ENCODE results near the gene SRC.

The SRC gene

DNA sequence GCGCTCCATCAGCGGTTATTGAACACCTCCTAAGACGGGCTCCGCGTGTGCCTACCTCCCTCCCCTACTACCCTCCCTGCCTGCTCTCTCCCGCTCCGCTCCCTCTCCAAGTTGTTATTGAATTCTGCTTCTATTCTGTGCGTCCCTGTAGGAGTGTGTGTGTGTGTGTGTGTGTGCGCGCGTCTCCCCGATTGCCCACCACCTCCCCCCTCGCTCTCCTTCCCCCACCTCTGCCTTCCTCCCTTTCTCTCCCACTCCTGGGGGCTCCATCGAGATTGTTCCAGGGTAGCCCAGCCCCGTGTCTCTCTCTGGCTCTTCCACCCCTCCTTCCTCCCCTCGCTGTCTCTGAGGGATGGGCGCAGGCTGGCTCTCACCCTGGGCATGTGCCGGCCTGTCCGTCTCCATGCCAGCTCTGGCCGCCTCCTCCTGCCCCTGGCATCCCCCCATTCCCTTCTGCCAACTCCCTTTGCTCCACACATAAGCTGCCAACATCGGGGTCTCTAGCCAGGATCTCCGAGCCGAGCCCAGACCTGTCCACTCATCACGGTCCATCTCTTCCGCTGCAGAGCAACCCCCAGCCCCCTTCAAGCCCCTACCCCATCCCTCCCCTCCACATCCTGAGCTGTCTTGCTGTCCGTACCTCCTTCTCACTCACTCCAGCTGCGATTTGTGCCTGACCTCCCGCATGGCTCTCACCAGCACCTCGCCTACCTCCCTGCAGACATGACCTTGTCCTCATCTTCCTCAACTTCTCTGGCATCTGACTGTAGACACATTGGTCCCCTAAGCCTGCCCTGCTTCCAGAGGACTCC, 68.5 kb downstream of the SRC start:
- Mint-ChIP-seq H3K27me3 (peaks cover 20% of the 10 kb centered on the region), H3K36me3 (ENCODE audit: low read depth) (no peaks in the 10 kb centered on the region), H3K27ac (no peak overlapping the region), H3K9me3 (no peaks in the 10 kb centered on the region), H3K4me1 (ENCODE audit: low read depth) (no peaks in the 10 kb centered on the region), H3K4me3 (no peak overlapping the region)
- DNase-seq: no peak

DNA sequence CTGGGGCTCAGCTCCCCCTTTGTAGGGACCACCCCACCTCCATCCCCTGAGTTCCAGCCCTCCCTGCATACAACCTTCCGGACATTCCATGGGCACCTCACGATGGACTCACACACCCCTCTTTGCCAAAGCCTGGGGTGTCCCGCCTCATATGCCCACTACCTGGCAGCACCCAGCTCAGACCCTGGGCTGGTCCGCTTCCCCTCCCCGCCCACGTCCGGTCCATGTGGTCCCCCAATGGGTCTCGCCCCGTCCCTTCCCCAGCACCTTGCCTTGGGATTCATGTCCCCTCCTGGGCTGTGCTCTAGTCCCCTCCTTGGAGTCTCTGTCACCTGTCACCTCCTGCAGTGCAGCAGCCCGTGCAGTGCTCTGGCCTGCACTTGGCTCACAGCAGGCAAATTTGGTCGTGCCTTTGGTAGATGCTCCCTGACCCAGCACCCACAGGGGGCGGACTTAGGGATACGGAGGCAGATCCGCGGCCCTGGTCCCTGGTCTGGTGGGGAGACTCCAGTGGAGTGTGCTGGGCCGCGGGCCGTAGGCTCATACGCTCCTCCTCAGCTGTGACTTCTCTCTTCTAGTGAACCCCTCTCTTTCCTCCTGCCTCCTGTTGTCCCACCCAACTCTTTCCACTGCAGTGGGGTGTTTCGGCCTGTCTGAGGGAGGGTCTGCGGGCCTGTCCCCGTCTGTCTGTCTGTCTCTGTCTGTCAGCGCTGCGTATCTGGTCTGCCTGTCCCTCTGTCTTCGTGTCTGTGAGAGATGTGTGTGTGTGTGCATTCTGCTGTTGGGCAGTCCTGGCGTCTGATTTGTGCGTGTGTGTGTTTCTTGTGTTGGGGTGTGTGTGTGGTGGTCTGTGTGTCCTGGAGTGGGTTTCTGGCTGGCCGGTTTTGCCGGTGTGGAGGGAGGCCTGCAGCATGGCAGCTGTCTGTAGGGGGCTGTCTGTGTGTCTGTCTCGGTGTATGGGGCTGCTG, 69.5 kb downstream of the SRC start:
- H3K27ac Mint-ChIP-seq: no peak overlapping the region
- no peaks in the 10 kb centered on the region for H3K36me3 Mint-ChIP-seq (ENCODE audit: low read depth)
- H3K4me1 Mint-ChIP-seq (ENCODE audit: low read depth): no peaks in the 10 kb centered on the region
- peaks cover 16% of the 10 kb centered on the region for H3K27me3 Mint-ChIP-seq
- H3K4me3 Mint-ChIP-seq: no peak overlapping the region
- H3K9me3 Mint-ChIP-seq: no peaks in the 10 kb centered on the region
- DNase-seq: no peak

GRCh38 chr20:37416100-37416847, 70.3 kb downstream of the SRC start:
- no peaks in the 10 kb centered on the region for H3K36me3 Mint-ChIP-seq (ENCODE audit: low read depth)
- DNase-seq: no peak
- no peak overlapping the region for H3K4me3 Mint-ChIP-seq
- H3K27me3 Mint-ChIP-seq: peaks cover 25% of the 10 kb centered on the region
- no peak overlapping the region for H3K27ac Mint-ChIP-seq
- H3K4me1 Mint-ChIP-seq (ENCODE audit: low read depth): no peaks in the 10 kb centered on the region
- H3K9me3 Mint-ChIP-seq: no peaks in the 10 kb centered on the region

DNA sequence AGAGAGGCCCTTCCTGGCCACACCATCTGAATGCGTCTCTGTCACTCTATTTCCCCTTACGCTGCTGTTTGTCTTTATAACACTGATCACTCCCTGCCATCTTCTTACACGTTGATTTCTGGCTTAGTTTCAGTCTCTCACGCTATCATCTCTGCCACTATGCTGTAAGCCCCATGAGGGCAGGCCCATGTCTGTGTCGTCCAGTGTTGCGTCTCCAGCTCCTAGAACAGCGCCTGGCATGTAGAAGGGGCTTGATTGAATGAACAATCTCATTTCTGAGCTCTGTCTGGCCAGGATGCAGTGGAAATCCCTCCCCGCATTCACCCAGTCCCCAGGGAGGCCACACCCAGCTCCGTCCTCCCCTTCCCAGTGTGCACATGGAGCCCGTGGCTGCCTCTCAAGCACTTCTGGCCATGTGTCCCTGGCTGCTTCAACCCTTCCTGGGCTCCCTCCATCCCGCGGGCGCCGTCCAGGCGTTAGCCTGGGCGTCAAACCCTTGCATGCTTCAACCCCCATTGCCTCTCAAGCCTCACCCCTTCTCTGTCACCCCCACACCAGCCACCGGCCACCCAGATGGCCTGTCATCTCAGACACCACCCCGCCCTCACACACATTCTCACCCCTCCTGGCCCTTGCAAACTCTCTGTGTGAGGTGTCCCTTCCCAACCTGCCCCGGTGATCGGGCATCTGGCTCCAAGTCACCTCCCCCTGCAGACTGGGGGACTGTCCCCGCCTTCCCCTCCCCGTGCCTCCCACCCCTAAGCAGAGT, 71.1 kb downstream of the SRC start:
- Mint-ChIP-seq H3K27me3 (peaks cover 28% of the 10 kb centered on the region), H3K36me3 (ENCODE audit: low read depth) (no peaks in the 10 kb centered on the region), H3K27ac (no peak overlapping the region), H3K4me1 (ENCODE audit: low read depth) (no peaks in the 10 kb centered on the region), H3K9me3 (no peaks in the 10 kb centered on the region), H3K4me3 (no peak overlapping the region)
- DNase-seq: no peak

- no peak overlapping the region for H3K4me3 Mint-ChIP-seq
- H3K36me3 Mint-ChIP-seq (ENCODE audit: low read depth): no peaks in the 10 kb centered on the region
- H3K4me1 Mint-ChIP-seq (ENCODE audit: low read depth): peaks cover 2% of the 10 kb centered on the region
- H3K27ac Mint-ChIP-seq: no peak overlapping the region
- no peaks in the 10 kb centered on the region for H3K9me3 Mint-ChIP-seq
- H3K27me3 Mint-ChIP-seq: peaks cover 36% of the 10 kb centered on the region
- no peak for DNase-seq
These were observed 71.9 kb downstream of the SRC start for GRCh38 chr20:37417617-37418467.

DNA sequence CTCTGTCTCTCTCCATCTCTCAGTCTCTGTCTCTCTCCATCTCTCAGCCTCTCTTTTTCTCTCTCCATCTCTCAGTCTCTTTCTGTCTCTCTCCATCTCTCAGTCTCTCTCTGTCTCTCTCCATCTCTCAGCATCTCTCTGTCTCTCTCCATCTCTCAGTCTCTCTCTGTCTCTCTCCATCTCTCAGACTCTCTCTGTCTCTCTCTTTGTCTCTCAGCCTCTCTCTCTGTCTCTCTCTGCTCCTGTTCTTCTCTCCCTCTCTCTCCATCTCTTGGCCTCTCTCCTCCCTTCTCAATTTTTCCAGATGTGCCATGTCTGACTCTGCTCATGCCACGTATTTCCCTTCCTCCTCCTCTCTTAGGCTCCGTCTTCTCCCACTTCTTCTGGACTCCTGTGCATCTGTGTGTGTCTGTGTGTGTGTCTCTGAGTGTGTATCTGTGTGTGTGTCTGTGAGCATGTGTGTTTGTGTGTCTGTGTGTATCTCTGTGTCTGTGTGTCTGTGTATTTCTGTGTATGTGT, 72.7 kb downstream of the SRC start:
- peaks cover 2% of the 10 kb centered on the region for H3K4me1 Mint-ChIP-seq (ENCODE audit: low read depth)
- no peak for DNase-seq

GRCh38 chr20:37419307-37419706, 73.4 kb downstream of the SRC start:
- DNase-seq: no peak
- Mint-ChIP-seq H3K9me3 (no peaks in the 10 kb centered on the region), H3K36me3 (ENCODE audit: low read depth) (no peaks in the 10 kb centered on the region), H3K27ac (no peak overlapping the region), H3K4me1 (ENCODE audit: low read depth) (peaks cover 2% of the 10 kb centered on the region), H3K27me3 (peaks cover 49% of the 10 kb centered on the region), H3K4me3 (no peak overlapping the region)

More for the DNA sequence above, 72.7 kb downstream of the SRC start:
- Mint-ChIP-seq H3K27ac (no peak overlapping the region), H3K36me3 (ENCODE audit: low read depth) (no peaks in the 10 kb centered on the region), H3K4me3 (no peak overlapping the region), H3K27me3 (peaks cover 43% of the 10 kb centered on the region), H3K9me3 (no peaks in the 10 kb centered on the region)

DNA sequence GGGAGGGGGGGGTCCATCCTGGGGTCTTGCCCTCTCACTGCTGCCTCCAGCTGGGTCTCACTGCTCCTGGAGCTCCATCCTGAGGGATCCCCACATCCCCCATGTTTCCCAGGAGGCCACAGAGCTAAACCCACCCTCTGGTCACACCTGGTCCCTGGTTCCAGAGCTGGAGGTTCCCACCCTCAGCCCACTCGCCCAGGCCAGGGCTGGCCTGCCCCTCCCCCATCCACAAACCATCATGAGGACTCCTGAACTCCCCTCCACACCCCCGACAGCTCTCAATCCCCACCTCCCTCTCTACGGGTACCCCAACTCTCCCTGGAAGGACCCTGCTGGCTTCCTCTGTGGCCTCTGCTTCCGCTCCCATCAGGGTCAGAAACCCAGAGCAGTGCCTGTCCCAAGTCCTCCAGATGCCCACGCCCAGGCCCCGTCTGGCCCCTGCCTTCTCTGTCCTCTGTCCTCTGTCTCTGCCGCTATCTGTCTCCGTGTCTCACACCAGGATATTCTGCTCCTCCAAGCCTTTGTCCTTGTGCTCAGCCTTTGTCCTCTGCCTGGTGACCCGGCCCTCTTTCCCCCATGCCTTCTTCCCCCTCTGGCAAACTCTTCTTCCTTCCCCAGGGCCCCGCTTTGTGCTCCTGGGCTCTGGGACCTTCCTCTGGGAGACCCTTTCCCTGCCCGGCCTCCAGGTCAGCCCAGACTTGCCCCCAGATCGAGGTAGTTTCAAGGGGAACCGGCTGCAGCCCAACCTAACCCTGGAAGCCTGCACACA, 74.0 kb downstream of the SRC start:
- peaks cover 2% of the 10 kb centered on the region for H3K4me1 Mint-ChIP-seq (ENCODE audit: low read depth)
- H3K9me3 Mint-ChIP-seq: no peaks in the 10 kb centered on the region
- H3K4me3 Mint-ChIP-seq: no peak overlapping the region
- no peak overlapping the region for H3K27ac Mint-ChIP-seq
- no peak for DNase-seq
- peaks cover 52% of the 10 kb centered on the region for H3K27me3 Mint-ChIP-seq
- H3K36me3 Mint-ChIP-seq (ENCODE audit: low read depth): no peaks in the 10 kb centered on the region

GRCh38 chr20:37420610-37421009, 74.7 kb downstream of the SRC start:
- Mint-ChIP-seq H3K27ac (no peak overlapping the region), H3K4me1 (ENCODE audit: low read depth) (peaks cover 2% of the 10 kb centered on the region), H3K36me3 (ENCODE audit: low read depth) (no peaks in the 10 kb centered on the region), H3K27me3 (peaks cover 52% of the 10 kb centered on the region), H3K4me3 (no peak overlapping the region), H3K9me3 (no peaks in the 10 kb centered on the region)
- no peak for DNase-seq

- H3K27ac Mint-ChIP-seq: no peak overlapping the region
- H3K4me1 Mint-ChIP-seq (ENCODE audit: low read depth): peaks cover 2% of the 10 kb centered on the region
- no peak for DNase-seq
- no peaks in the 10 kb centered on the region for H3K9me3 Mint-ChIP-seq
- H3K4me3 Mint-ChIP-seq: no peak overlapping the region
- H3K36me3 Mint-ChIP-seq (ENCODE audit: low read depth): no peaks in the 10 kb centered on the region
- H3K27me3 Mint-ChIP-seq: peaks cover 50% of the 10 kb centered on the region
These were observed 75.3 kb downstream of the SRC start for GRCh38 chr20:37421060-37421905.

DNA sequence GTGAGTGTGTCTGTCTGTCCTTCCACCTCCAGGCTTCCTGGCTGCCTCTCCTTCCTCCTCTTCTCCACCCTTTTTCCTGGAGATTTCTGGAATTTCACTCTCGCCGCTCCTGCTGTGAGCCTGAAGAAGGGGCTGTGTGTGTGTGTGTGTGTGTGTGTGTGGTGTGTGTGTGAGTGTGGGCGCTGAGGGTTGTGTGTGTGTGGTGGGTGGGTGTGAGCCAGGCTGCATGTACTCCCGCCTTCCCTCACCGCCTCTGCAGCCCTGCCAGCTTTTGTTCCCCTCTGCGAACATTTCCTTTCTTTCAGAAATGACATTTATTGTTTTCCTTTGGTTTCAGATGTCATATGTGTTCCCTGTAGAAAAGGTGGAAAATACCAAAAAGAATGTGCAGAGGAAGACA, 76.0 kb downstream of the SRC start:
- H3K4me3 Mint-ChIP-seq: no peak overlapping the region
- no peaks in the 10 kb centered on the region for H3K36me3 Mint-ChIP-seq (ENCODE audit: low read depth)
- no peak overlapping the region for H3K27ac Mint-ChIP-seq
- H3K4me1 Mint-ChIP-seq (ENCODE audit: low read depth): peaks cover 2% of the 10 kb centered on the region
- no peak for DNase-seq
- peaks cover 47% of the 10 kb centered on the region for H3K27me3 Mint-ChIP-seq
- H3K9me3 Mint-ChIP-seq: no peaks in the 10 kb centered on the region

- H3K27ac Mint-ChIP-seq: no peak overlapping the region
- no peaks in the 10 kb centered on the region for H3K9me3 Mint-ChIP-seq
- DNase-seq: no peak
- peaks cover 2% of the 10 kb centered on the region for H3K4me1 Mint-ChIP-seq (ENCODE audit: low read depth)
- H3K27me3 Mint-ChIP-seq: peaks cover 44% of the 10 kb centered on the region
- no peaks in the 10 kb centered on the region for H3K36me3 Mint-ChIP-seq (ENCODE audit: low read depth)
- no peak overlapping the region for H3K4me3 Mint-ChIP-seq
These were observed 76.9 kb downstream of the SRC start for GRCh38 chr20:37422791-37423286.
